Mucosa of descending colon (tissue), 3 donors: ENCODE measurements around the gene DMAC2L. TPM values are rescaled to one million over a fixed set of nuclear protein-coding genes. Genes with fewer than 3 reads are reported as not detected.

ENCODE experiments used
- ATAC-seq: fragments of 200-7000 bp; cut with Tn5 transposase; one replicate; pipeline ENCODE4 v1.9.1; 2020; ENCODE audit warnings: mild to moderate bottlenecking, moderate library complexity
- DNase-seq, 3 donors: peaks; one replicate each; pipeline ENCODE4 v3.0.0-alpha.2; 2020
- H3K36me3 ChIP-seq: fragments of 200-600 bp; one replicate; pipeline ENCODE4 v1.8.0; 2021; ENCODE audit warnings: low read depth, mild to moderate bottlenecking
- H3K4me1 ChIP-seq: fragments of 200-600 bp; one replicate; pipeline ENCODE4 v1.8.0; 2021; ENCODE audit warnings: low read depth, mild to moderate bottlenecking
- H3K4me3 ChIP-seq: fragments of 200-600 bp; one replicate; pipeline ENCODE4 v1.8.0; 2021; ENCODE audit warnings: mild to moderate bottlenecking
- H3K9me3 ChIP-seq: fragments of 200-600 bp; one replicate; pipeline ENCODE4 v1.8.0; 2021; ENCODE audit warnings: mild to moderate bottlenecking
- CTCF ChIP-seq: fragments of 200-600 bp; IDR thresholded peaks from one replicate; pipeline ENCODE4 v1.8.0; 2022; ENCODE audit warnings: antibody characterized with exemption, mild to moderate bottlenecking
- intact Hi-C, 2 donors: fragments of 100-400 bp; cut with DNase I in 1 of 2; cut with micrococcal nuclease in 1 of 2; formaldehyde crosslinking; loops; one replicate each; pipeline versions ENCODE4 v1.11.0 to v1.11.1; 2022; cut with DNase I, micrococcal nuclease
- total RNA-seq, 3 donors: library from RNA; stranded (reverse); fragmentation: NEBNext Ultra II Directional in 2 of 3; extraction: Animal tissue kit (Norgen Biotek cat#: 25700) in 2 of 3; gene quantifications; one replicate each; pipeline versions ENCODE4 v1.2.1 to v1.2.4, GENCODE V29; 2021 to 2023
- donor health status: DM: no; HTN: no; CAD: no; lungs with moderate emphysema.
- donor health status: DM: no; HTN: no; CAD: no.
- donor health status: DM: no; HTN: yes; CAD: no.

The DMAC2L gene
- total RNA-seq, 3 donors from 2014 or later, result 18.9 to 27.6 (median 21.5) TPM

GRCh38 chr14:50272498-50272897 lies 39.6 kb upstream of the DMAC2L start:
- no peak overlapping the region for H3K4me3 ChIP-seq
- TF ChIP-seq CTCF, result no peak
- no peak for ATAC-seq
- DNase-seq, result no peak
- H3K36me3 ChIP-seq, result no peaks in the 10 kb centered on the region
- intact Hi-C loops, result no loop called here
- no peaks in the 10 kb centered on the region for H3K4me1 ChIP-seq
- no peaks in the 10 kb centered on the region for H3K9me3 ChIP-seq

DNA sequence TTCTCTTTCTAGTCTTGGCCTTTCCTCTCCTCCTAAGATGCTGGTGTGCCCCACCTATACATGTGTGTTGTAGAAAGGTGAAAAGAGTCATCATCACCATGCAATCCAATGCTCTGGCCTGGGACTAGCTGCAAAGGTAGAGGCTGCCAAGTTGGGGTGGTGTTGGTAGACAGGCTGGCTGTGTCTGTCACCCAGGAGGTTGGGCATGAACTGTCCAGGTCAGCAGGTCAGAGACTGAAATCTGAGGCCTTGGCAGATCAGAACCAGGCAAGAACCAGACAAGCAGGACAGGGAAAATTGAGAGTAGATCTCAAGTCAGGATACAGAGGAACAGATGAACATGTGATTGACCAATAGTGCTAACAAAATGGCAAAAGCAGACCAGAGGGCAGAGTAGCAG lies 26.3 kb upstream of the DMAC2L start:
- no peaks in the 10 kb centered on the region for H3K36me3 ChIP-seq
- TF ChIP-seq CTCF, result no peak
- DNase-seq, result no peak
- intact Hi-C loops, result no loop called here
- H3K9me3 ChIP-seq, result no peaks in the 10 kb centered on the region
- H3K4me1 ChIP-seq, result no peaks in the 10 kb centered on the region
- no peak for ATAC-seq
- no peak overlapping the region for H3K4me3 ChIP-seq

- Histone ChIP-seq H3K36me3 (no peaks in the 10 kb centered on the region), H3K9me3 (no peaks in the 10 kb centered on the region), H3K4me1 (no peaks in the 10 kb centered on the region), H3K4me3 (no peak overlapping the region)
- ATAC-seq, result no peak
- no peak for DNase-seq
- TF ChIP-seq CTCF, result no peak
- intact Hi-C loops, result no loop called here
Observed at GRCh38 chr14:50288146-50288545, 24.0 kb upstream of the DMAC2L start.

DNA sequence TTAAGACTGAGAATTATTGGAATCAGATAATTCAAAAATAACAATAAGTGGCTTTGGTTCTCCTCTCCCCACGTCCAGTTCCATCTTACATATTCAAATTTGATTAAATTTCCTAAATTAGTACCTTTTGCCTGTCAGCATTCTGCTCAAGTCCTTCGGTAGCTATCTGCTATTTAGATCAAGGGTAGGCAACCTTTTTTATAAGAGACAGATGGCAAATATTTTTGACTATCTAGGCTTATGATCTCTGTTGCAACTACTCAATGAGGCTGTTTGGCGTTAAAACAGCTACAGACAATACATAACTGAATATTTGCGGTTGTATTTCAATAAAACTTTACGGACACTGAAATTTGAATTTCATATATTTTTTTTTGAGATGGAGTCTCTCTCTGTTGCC lies 21.8 kb upstream of the DMAC2L start:
- DNase-seq (no peak), ATAC-seq (no peak)
- no peaks in the 10 kb centered on the region for H3K4me1 ChIP-seq
- no peaks in the 10 kb centered on the region for H3K9me3 ChIP-seq
- intact Hi-C loops, result no loop called here
- no peak for TF ChIP-seq CTCF
- no peaks in the 10 kb centered on the region for H3K36me3 ChIP-seq
- H3K4me3 ChIP-seq, result no peak overlapping the region

DNA sequence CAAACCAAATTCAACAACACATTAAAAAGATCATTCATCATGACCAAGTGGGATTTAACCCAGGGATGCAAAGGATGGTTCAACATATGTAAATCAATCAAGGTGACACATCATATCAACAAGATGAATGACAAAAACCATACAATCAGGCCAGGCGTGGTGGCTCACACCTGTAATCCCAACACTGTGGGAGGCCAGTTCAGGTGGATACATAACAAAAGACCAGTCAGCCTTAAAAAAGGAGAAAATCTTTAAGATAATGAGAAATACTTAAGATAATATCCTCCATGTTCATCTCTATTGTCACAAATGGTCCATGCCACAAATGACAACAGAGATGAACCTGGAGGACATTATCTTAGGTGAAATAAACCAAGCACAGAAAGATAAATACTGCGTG lies 12.5 kb upstream of the DMAC2L start:
- TF ChIP-seq CTCF, result no peak
- intact Hi-C loops, result no loop called here

GRCh38 chr14:50301914-50302313 lies 10.2 kb upstream of the DMAC2L start:
- no peak overlapping the region for H3K4me3 ChIP-seq
- DNase-seq (no peak), ATAC-seq (no peak)
- H3K4me1 ChIP-seq, result no peaks in the 10 kb centered on the region
- no peaks in the 10 kb centered on the region for H3K36me3 ChIP-seq
- TF ChIP-seq CTCF, result no peak
- intact Hi-C loops, result no loop called here
- H3K9me3 ChIP-seq, result no peaks in the 10 kb centered on the region

More for the DNA sequence above, 12.5 kb upstream of the DMAC2L start:
- no peak for ATAC-seq
- Histone ChIP-seq H3K9me3 (no peaks in the 10 kb centered on the region), H3K4me3 (no peak overlapping the region), H3K36me3 (no peaks in the 10 kb centered on the region), H3K4me1 (no peaks in the 10 kb centered on the region)
- DNase-seq, result no peak
